NB4 (cell line): Measurements from ENCODE around the gene SLC39A13.
"Not testable (repeated sequence)": the region's sequence is repeated elsewhere in the genome, so short reads cannot be mapped to it uniquely, and the experiment has no call there.

Experiments
- DNase-seq: peaks from one replicate; pipeline ENCODE4 v3.0.0; 2010; ENCODE audit warnings: low read depth
- H3K4me3 ChIP-seq: one replicate; pipeline ENCODE4 v1.5.1; 2011; ENCODE audit warnings: mild to moderate bottlenecking, low read depth, low read length, moderate library complexity
- MAX ChIP-seq: IDR thresholded peaks from 2 replicates; pipeline ENCODE4 v1.6.1; 2011; ENCODE audit warnings: low read depth, low read length
- MYC ChIP-seq: IDR thresholded peaks from 2 replicates; pipeline ENCODE4 v1.6.1; 2011; ENCODE audit warnings: low read depth, low read length
- POLR2A ChIP-seq: IDR thresholded peaks from 2 replicates; pipeline ENCODE4 v1.6.1; 2011; ENCODE audit warnings: mild to moderate bottlenecking; ENCODE audit not compliant: insufficient read length; ENCODE audit errors: extremely low read depth
- TF ChIP-seq, protein P1 (sequence below): IDR thresholded peaks from one replicate; pipeline ENCODE4 v1.5.1; 2012; ENCODE audit warnings: low read depth, low read length

The SLC39A13 gene

DNA sequence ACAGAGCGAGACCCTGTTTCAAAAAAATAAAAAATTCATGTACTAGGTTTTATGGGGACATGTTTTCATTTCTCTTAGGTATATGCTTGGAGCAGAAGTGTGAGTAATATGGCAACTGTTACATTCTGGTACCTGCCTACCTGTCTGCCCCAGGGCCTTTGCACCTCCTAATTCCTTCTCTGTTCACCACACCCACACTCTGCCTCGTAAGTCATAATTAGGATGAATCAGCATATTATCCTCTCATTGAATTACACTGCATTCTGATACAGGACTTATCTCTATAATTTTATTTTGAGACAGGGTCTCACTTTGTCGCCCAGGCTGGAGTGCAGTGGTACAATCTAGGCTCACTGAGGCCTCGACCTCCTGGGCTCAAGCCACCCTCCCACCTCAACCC is 43.6 kb downstream of the SLC39A13 start:
- no peak for TF ChIP-seq MYC
- TF ChIP-seq MAX = no peak
- TF ChIP-seq POLR2A = no peak
- no peak overlapping the region for H3K4me3 ChIP-seq

DNA sequence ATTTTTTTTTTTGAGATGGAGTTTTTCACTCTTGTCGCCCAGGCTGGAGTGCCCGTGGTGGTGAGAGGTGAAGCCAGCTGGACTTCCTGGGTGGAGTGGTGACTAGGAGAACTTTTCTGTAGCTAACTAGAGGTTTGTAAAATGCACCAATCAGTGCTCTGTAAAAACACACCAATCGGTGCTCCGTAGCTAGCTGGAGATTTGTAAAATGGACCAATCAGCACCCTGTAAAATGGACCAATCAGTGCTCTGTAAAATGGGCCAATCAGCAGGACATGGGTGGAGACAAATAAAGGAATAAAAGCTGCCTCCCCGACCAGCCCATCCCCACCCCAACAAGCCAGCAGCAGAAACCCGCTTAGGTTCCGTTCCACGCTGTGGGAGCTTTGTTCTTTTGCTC is 45.0 kb downstream of the SLC39A13 start:
- TF ChIP-seq MYC = no peak
- TF ChIP-seq MAX = no peak
- TF ChIP-seq POLR2A = no peak
- TF ChIP-seq, protein P1, sequence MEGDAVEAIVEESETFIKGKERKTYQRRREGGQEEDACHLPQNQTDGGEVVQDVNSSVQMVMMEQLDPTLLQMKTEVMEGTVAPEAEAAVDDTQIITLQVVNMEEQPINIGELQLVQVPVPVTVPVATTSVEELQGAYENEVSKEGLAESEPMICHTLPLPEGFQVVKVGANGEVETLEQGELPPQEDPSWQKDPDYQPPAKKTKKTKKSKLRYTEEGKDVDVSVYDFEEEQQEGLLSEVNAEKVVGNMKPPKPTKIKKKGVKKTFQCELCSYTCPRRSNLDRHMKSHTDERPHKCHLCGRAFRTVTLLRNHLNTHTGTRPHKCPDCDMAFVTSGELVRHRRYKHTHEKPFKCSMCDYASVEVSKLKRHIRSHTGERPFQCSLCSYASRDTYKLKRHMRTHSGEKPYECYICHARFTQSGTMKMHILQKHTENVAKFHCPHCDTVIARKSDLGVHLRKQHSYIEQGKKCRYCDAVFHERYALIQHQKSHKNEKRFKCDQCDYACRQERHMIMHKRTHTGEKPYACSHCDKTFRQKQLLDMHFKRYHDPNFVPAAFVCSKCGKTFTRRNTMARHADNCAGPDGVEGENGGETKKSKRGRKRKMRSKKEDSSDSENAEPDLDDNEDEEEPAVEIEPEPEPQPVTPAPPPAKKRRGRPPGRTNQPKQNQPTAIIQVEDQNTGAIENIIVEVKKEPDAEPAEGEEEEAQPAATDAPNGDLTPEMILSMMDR = no peak
- H3K4me3 ChIP-seq = no peak overlapping the region
- DNase-seq = no peak

More for the DNA sequence above, 43.6 kb downstream of the SLC39A13 start:
- DNase-seq = no peak

DNA sequence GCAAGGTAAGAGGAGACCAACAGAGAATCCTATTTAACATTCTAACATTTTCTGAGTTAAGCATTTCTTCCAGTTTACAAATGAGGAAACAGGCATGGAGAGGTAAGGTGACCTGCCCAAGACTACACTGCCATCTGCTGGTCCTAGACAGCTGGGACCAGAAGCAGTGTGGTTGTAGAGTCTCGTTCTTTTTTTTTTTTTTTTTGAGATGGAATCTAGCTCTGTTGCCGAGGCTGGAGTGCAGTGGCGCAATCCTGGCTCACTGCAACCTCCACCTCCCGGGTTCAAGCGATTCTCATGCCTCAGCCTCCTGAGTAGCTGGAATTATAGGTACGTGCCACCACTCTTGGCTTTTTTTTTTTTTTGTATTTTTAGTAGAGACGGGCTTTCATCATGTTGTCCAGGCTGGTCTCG is 45.9 kb downstream of the SLC39A13 start:
- not testable (repeated sequence) for H3K4me3 ChIP-seq
- DNase-seq = peak; percentile 90
- TF ChIP-seq, protein P1 = peak; percentile 86
- peak; percentile 66; the same call in 1 of the 2 replicates for TF ChIP-seq MAX
- TF ChIP-seq MYC = 0 out of 2 replicates have a peak, but pooled peaks have one; percentile 49

GRCh38 chr11:47460571-47461235 is 52.3 kb downstream of the SLC39A13 start:
- no peak for DNase-seq
- TF ChIP-seq MAX = no peak
- TF ChIP-seq, protein P1 = no peak
- no peak for TF ChIP-seq MYC
- no peak for TF ChIP-seq POLR2A
- no peak overlapping the region for H3K4me3 ChIP-seq

DNA sequence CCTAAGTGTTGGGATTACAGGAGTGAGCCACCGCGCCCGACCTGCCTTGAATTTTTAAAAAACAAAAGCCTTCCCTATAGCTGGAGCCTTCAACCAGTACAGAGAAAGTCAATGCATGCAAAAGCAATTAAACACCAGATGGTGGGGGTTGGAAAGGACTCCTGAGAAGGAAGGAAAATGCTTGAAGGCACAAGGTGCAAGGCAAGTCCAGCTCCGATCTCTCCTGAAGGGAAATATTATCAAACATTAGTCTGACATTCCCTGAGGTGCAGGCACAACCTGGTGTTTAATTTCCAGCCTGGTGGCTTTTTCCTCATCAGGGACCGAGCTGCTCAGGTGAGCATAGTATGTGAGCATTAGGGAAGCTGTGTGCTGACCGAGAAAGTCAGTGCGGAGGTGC is 53.5 kb downstream of the SLC39A13 start:
- DNase-seq = no peak

More for the DNA sequence above, 53.5 kb downstream of the SLC39A13 start:
- TF ChIP-seq MAX (no peak), POLR2A (no peak), MYC (no peak)
- TF ChIP-seq, protein P1 = no peak
- H3K4me3 ChIP-seq = no peak overlapping the region
